ENCODE results near the gene HSDL2. TPM values are rescaled to one million over a fixed set of nuclear protein-coding genes. Genes with fewer than 3 reads are reported as not detected.

HSDL2 gene
- total RNA-seq, 2 experiments from 2014 or later: 18.4 to 24.1 TPM

DNA sequence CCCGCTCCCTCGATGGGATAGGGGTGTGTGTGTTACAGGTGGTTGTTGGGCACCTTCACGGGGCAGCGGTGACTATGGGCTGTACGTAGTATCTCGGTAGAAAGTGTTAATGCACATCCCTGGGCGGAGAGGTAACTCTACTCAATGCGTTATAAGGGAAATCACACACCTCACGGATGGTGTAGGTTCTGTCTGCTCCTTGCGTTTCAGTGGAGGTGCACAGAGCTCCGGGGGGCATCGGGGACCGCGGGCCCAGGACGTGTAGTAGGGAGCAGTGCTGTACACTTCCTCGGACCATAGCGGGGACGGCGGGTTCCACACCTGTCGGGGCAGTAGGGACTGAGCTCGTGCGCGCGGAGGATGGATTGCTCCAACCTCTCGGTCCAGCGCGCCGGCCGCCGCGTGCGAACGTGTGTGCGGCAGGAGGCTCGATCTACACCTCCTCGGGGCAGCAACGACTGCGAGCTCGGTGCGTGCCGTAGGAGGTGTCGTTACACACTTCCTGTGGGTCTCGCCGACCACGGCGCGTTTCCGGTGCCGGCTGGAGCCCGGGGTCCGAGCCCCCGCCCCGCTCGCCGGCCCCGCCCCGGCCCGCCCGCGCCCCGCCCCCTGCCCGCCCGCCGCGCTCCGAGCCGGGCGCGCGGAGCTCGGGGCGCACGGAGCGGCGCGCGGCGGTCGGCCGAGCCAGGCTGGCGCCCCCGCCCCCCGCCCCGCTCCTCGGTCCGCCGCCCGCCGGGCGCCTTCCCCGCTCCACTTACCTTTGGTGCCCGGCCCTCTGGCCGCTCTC is 106.5 kb downstream of the HSDL2 start, which contains the start of gene KIAA1958:
Gene KIAA1958, plus strand, starts transcription at position 607 of the 787 bp plus-strand sequence. CDS start 87,254 bp downstream, outside the sequence.
- Mint-ChIP-seq H3K27me3 (no peaks in the 10 kb centered on the region), H3K27ac (peak within 1 kb of the TSS; percentile 95), H3K4me1 (peaks cover 42% of the 10 kb centered on the region), H3K9me3 (no peaks in the 10 kb centered on the region), H3K36me3 (ENCODE audit: low read depth) (peaks cover 2% of the 10 kb centered on the region), H3K4me3 (peak within 1 kb of the TSS; percentile 89)
- CTCF ChIA-PET: interaction anchor here (2.8 kb wide), 1 partner anchor 13 kb away, joined by 7 read pairs; no protein-coding TSS in a partner anchor
- DNase-seq: peak; percentile 88
- POLR2A ChIA-PET: interaction anchor here (0.8 kb wide), 1 partner anchor 310 kb away, joined by 3 read pairs; no protein-coding TSS in a partner anchor

DNA sequence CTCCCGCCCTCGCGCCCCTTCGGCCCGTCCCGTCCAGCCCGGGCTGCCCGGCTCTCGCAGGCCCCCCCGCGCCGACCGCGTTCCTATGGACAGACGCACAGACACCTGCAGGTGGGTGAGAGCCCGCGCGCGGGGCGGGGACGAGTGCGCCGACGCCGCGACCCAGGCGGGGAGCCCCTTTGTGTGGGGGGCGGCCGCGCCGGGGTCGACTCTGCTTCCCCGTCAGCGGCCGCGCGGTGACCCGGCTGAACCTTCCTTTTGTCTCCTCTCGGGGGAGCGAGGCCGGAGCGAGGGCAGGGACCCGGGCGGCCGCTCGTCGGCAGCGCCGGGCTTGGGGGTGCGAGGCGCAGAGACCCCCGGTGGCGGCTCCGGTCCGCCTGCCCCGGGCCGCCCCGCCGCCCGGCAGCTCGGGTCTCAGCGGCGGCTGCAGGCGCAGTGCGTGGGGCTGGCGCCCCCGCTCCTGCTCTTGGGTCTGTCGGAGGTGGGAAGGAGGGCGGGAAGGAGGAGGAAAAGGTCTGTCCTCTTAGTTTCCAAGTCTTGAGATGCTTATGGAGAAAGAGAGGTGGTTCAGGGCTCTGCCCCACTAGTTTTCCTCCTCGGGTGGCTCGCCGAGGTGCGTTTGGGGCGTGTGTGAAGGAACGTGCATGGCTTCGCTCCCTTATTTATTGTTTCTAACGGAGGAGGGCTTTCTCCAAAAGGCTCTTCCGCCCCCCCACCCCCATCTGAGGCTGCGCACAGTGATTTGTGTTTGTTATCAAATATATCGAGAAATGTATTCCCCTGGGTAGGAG is 107.3 kb downstream of the HSDL2 start:
- H3K27ac Mint-ChIP-seq: peak overlapping the region; percentile 91
- H3K36me3 Mint-ChIP-seq (ENCODE audit: low read depth): peaks cover 5% of the 10 kb centered on the region
- peak overlapping the region; percentile 89 for H3K4me3 Mint-ChIP-seq
- DNase-seq: peak; percentile 52
- peaks cover 42% of the 10 kb centered on the region for H3K4me1 Mint-ChIP-seq
- POLR2A ChIA-PET: interaction anchor here (0.8 kb wide), 1 partner anchor 311 kb away, joined by 3 read pairs; no protein-coding TSS in a partner anchor
- H3K9me3 Mint-ChIP-seq: peaks cover 1% of the 10 kb centered on the region
- CTCF ChIA-PET: interaction anchor here (2.8 kb wide), 1 partner anchor 14 kb away, joined by 7 read pairs; no protein-coding TSS in a partner anchor
- H3K27me3 Mint-ChIP-seq: no peaks in the 10 kb centered on the region

- POLR2A ChIA-PET: no interaction called here
- peaks cover 42% of the 10 kb centered on the region for H3K4me1 Mint-ChIP-seq
- CTCF ChIA-PET: interaction anchor here (0.7 to 2.8 kb wide), 2 partner anchors 15 to 19 kb away, joined by 3 to 7 read pairs; no protein-coding TSS in a partner anchor
Observed at GRCh38 chr9:112487799-112488340, 108.0 kb downstream of the HSDL2 start.

GRCh38 chr9:112489039-112489546 is 109.2 kb downstream of the HSDL2 start:
- Mint-ChIP-seq H3K27me3 (no peaks in the 10 kb centered on the region), H3K9me3 (peaks cover 14% of the 10 kb centered on the region), H3K36me3 (ENCODE audit: low read depth) (peaks cover 16% of the 10 kb centered on the region), H3K4me1 (peaks cover 42% of the 10 kb centered on the region), H3K27ac (no peak overlapping the region), H3K4me3 (no peak overlapping the region)
- CTCF ChIA-PET: interaction anchor here (0.6 kb wide), 1 partner anchor 179 kb away, joined by 3 read pairs; no protein-coding TSS in a partner anchor
- DNase-seq: no peak
- POLR2A ChIA-PET: no interaction called here

More at GRCh38 chr9:112487799-112488340, 108.0 kb downstream of the HSDL2 start:
- Mint-ChIP-seq H3K27ac (peak overlapping the region; percentile 91), H3K36me3 (ENCODE audit: low read depth) (peaks cover 6% of the 10 kb centered on the region), H3K27me3 (no peaks in the 10 kb centered on the region), H3K4me3 (peak overlapping the region; percentile 89), H3K9me3 (peaks cover 5% of the 10 kb centered on the region)
- DNase-seq: no peak

DNA sequence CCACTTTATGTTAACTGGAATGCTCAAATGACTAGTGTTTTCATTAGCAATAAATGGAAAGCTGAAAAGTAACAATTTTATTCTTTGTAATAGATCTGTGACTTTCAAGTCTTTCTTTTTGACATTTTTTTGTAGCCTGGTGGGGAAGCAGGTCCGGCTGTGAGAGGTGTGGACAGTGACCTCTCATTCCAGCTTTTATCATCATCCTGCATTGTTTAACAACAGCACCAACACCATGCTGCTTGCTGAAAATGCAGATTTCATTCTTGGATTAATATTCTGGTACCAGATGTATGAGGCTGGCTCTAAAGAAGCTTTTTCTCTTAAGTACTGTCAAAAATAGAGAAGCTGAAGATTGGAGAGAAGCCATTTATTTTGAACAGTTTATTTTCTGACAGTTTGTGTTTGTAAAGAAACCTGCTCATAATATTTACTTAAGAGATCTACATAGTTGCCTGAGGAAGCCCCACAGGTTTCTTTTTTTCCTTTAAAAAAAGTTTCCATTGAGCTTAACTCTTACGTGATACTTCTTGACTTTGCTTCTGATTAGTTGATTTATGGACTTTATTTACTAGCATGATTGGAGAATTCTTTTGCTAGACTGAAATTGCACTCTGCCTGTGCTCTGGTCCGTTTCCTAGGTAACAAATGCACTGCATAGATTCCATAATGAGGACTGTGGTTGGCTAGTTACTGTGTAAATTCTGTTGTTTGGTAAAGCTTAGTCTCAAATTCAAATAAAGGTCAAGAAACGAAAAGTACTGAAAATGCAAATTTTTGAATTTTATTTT is 110.2 kb downstream of the HSDL2 start:
- H3K27me3 Mint-ChIP-seq: no peaks in the 10 kb centered on the region
- peaks cover 22% of the 10 kb centered on the region for H3K9me3 Mint-ChIP-seq
- no peak for DNase-seq
- H3K36me3 Mint-ChIP-seq (ENCODE audit: low read depth): peaks cover 25% of the 10 kb centered on the region
- CTCF ChIA-PET: interaction anchor here (0.7 kb wide), 1 partner anchor 22 kb away, joined by 3 read pairs; no protein-coding TSS in a partner anchor
- no peak overlapping the region for H3K4me3 Mint-ChIP-seq
- peaks cover 39% of the 10 kb centered on the region for H3K4me1 Mint-ChIP-seq
- no peak overlapping the region for H3K27ac Mint-ChIP-seq
- POLR2A ChIA-PET: interaction anchor here (0.6 kb wide), 1 partner anchor 440 kb away, joined by 3 read pairs; no protein-coding TSS in a partner anchor

GRCh38 chr9:112493393-112494137 is 113.7 kb downstream of the HSDL2 start:
- Mint-ChIP-seq H3K9me3 (peaks cover 32% of the 10 kb centered on the region), H3K4me1 (peaks cover 15% of the 10 kb centered on the region), H3K27me3 (no peaks in the 10 kb centered on the region), H3K4me3 (no peak overlapping the region), H3K36me3 (ENCODE audit: low read depth) (peaks cover 33% of the 10 kb centered on the region), H3K27ac (no peak overlapping the region)
- no peak for DNase-seq
- ChIA-PET CTCF (interaction anchor here (1.1 kb wide), 1 partner anchor 16 kb away, joined by 3 read pairs; no protein-coding TSS in a partner anchor), POLR2A (no interaction called here)

- DNase-seq: no peak
- Mint-ChIP-seq H3K36me3 (ENCODE audit: low read depth) (peaks cover 33% of the 10 kb centered on the region), H3K4me1 (peaks cover 11% of the 10 kb centered on the region), H3K27me3 (no peaks in the 10 kb centered on the region), H3K4me3 (no peak overlapping the region), H3K27ac (no peak overlapping the region), H3K9me3 (peaks cover 32% of the 10 kb centered on the region)
- POLR2A ChIA-PET: no interaction called here
- CTCF ChIA-PET: interaction anchor here (0.7 kb wide), 1 partner anchor 94 kb away, joined by 3 read pairs; no protein-coding TSS in a partner anchor
Observed at GRCh38 chr9:112494153-112494552, 114.2 kb downstream of the HSDL2 start.

DNA sequence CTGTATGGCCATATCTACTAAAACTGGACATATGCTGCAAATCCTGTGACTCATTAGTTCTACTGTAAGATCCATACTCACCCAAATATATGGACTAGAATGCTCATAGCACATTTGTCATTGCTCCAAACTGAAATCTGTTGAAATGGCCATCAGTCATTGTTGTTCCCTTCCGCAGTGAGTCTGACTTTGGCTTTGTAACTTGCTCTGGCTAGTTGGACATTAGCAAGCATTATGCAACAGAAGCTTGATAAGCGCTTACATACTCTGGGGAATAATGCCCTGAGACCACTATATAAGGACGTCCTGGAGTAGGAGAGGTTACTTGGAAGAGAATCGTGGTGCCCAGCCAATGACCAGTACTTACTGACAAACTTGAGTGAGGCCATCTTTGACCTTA is 115.7 kb downstream of the HSDL2 start:
- H3K36me3 Mint-ChIP-seq (ENCODE audit: low read depth): peaks cover 33% of the 10 kb centered on the region
- H3K27me3 Mint-ChIP-seq: no peaks in the 10 kb centered on the region
- no peak overlapping the region for H3K4me3 Mint-ChIP-seq
- ChIA-PET CTCF (interaction anchor here (0.6 kb wide), 1 partner anchor 34 kb away, joined by 4 read pairs; no protein-coding TSS in a partner anchor), POLR2A (no interaction called here)
- peaks cover 32% of the 10 kb centered on the region for H3K9me3 Mint-ChIP-seq
- peaks cover 2% of the 10 kb centered on the region for H3K4me1 Mint-ChIP-seq
- H3K27ac Mint-ChIP-seq: no peak overlapping the region
- DNase-seq: no peak

- DNase-seq: no peak
- Mint-ChIP-seq H3K4me1 (no peaks in the 10 kb centered on the region), H3K4me3 (no peak overlapping the region), H3K9me3 (peaks cover 32% of the 10 kb centered on the region), H3K27me3 (no peaks in the 10 kb centered on the region), H3K27ac (no peak overlapping the region), H3K36me3 (ENCODE audit: low read depth) (peaks cover 33% of the 10 kb centered on the region)
- ChIA-PET POLR2A (no interaction called here), CTCF (interaction anchor here (0.6 kb wide), 1 partner anchor 18 kb away, joined by 3 read pairs; no protein-coding TSS in a partner anchor)
Observed at GRCh38 chr9:112496074-112496722, 116.3 kb downstream of the HSDL2 start.

DNA sequence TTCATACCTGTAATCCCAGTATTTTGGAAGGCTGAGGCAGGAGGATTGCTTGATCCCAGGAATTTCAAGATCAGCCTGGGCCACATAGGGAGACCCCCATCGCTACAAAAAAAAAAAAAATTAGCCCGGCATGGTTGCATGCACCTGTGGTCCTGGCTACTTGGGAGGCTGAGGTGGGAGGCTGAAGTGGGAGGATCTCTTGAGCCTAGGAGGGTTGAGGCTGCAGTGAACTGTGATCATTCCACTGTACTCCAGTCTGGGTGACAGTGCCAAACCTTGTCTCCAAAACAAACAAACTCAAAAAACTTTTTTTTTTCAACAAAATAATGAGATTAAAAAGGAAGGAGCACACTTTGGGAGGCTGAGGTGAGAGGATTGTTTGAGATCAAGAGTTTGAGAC is 120.9 kb downstream of the HSDL2 start:
- no peaks in the 10 kb centered on the region for H3K27me3 Mint-ChIP-seq
- H3K4me1 Mint-ChIP-seq: no peaks in the 10 kb centered on the region
- no peak overlapping the region for H3K27ac Mint-ChIP-seq
- POLR2A ChIA-PET: no interaction called here
- CTCF ChIA-PET: no interaction called here
- peaks cover 2% of the 10 kb centered on the region for H3K9me3 Mint-ChIP-seq
- no peak for DNase-seq
- no peak overlapping the region for H3K4me3 Mint-ChIP-seq
- H3K36me3 Mint-ChIP-seq (ENCODE audit: low read depth): peaks cover under 1% of the 10 kb centered on the region

GRCh38 chr9:112501287-112501686 is 121.4 kb downstream of the HSDL2 start:
- no peak for DNase-seq
- Mint-ChIP-seq H3K4me1 (no peaks in the 10 kb centered on the region), H3K4me3 (no peak overlapping the region), H3K27me3 (no peaks in the 10 kb centered on the region), H3K9me3 (no peaks in the 10 kb centered on the region), H3K27ac (no peak overlapping the region), H3K36me3 (ENCODE audit: low read depth) (no peaks in the 10 kb centered on the region)
- ChIA-PET POLR2A (no interaction called here), CTCF (no interaction called here)
